Left renal cortex interstitium (tissue), 4 donors: ENCODE results near the gene KANSL2. TPM values are rescaled to one million over a fixed set of nuclear protein-coding genes. Genes with fewer than 3 reads are reported as not detected.

Source experiments
- DNase-seq, 4 donors: peaks; one replicate each; pipeline ENCODE4 v3.0.0-alpha.2; 2013; ENCODE audit warnings: low read depth in 4 of 4, low spot score in 2 of 4, missing footprints in 1 of 4
- polyA plus RNA-seq, 4 donors: library from polyadenylated mRNA; unstranded; fragments of 120-200 nt; gene quantifications; one replicate each; pipeline ENCODE4 v1.2.1, GENCODE V29; 2013; ENCODE audit not compliant: insufficient read length in 4 of 4

KANSL2 gene
- polyA plus RNA-seq, 4 donors = 49.8 to 59.2 (median 53.7) TPM

GRCh38 chr12:48615681-48616080 is 66.4 kb downstream of the KANSL2 start:
- DNase-seq = no peak

- no peak for DNase-seq
These were observed 68.7 kb downstream of the KANSL2 start for GRCh38 chr12:48613321-48613720.

Other genes with a start within 250 kb of the KANSL2 start
- under 1 TPM; 0.19 to 0.30 (median 0.26) TPM for gene ANP32D, start 209.7 kb downstream of the KANSL2 start, polyA plus RNA-seq
- under 1 TPM; 0.21 to 0.77 (median 0.45) TPM for gene C12orf54, start 199.7 kb downstream of the KANSL2 start, polyA plus RNA-seq
- gene OR8S1, start 156.6 kb downstream of the KANSL2 start, polyA plus RNA-seq = not detected
- gene LALBA, start 112.2 kb downstream of the KANSL2 start, polyA plus RNA-seq = not detected
- 10 to 100 TPM; 25.3 to 35.6 (median 31.1) TPM for gene CCNT1, start 34.5 kb upstream of the KANSL2 start, polyA plus RNA-seq
- 100 to 1,000 TPM in 2 of 4 donors, 10 to 100 TPM in 2; 74.9 to 114 (median 97.7) TPM for gene ADCY6, start 106.9 kb upstream of the KANSL2 start, polyA plus RNA-seq
- 10 to 100 TPM; 47.8 to 72.5 (median 58.4) TPM for gene CACNB3, start 136.3 kb upstream of the KANSL2 start, polyA plus RNA-seq
- gene DDX23, start 169.9 kb upstream of the KANSL2 start, polyA plus RNA-seq = 100 to 1,000 TPM in 3 of 4 donors, 10 to 100 TPM in 1; 88.3 to 111 (median 109) TPM
- gene RND1, start 183.6 kb upstream of the KANSL2 start, polyA plus RNA-seq = 1 to 10 TPM; 2.7 to 3.7 (median 3.3) TPM
- gene FKBP11, start 243.3 kb upstream of the KANSL2 start, polyA plus RNA-seq = 10 to 100 TPM in 3 of 4 donors, 1 to 10 TPM in 1; 9.0 to 22.6 (median 16.1) TPM